ENCODE measurements around the gene ARHGAP23.
"Not testable (repeated sequence)": the region's sequence is repeated elsewhere in the genome, so short reads cannot be mapped to it uniquely, and the experiment has no call there.

GRCh38 chr17:38437313-38437712 is 9.0 kb downstream of the ARHGAP23 start:
- not testable (repeated sequence) for TF ChIP-seq CTCF (IDR thresholded peaks at IDR 0.05; ENCODE audit: low read length); EZH2 (IDR thresholded peaks at IDR 0.05; ENCODE audit: borderline replicate concordance, low read length)

Measured in OCI-LY1 (cell line).